NCI-H226 (cell line): Measurements from ENCODE around the gene PVALEF.
"Not testable (repeated sequence)": the region's sequence is repeated elsewhere in the genome, so short reads cannot be mapped to it uniquely, and the experiment has no call there.

Experiments
- DNase-seq: peaks from one replicate; pipeline ENCODE4 v3.0.0-alpha.2; 2015

The PVALEF gene

DNA sequence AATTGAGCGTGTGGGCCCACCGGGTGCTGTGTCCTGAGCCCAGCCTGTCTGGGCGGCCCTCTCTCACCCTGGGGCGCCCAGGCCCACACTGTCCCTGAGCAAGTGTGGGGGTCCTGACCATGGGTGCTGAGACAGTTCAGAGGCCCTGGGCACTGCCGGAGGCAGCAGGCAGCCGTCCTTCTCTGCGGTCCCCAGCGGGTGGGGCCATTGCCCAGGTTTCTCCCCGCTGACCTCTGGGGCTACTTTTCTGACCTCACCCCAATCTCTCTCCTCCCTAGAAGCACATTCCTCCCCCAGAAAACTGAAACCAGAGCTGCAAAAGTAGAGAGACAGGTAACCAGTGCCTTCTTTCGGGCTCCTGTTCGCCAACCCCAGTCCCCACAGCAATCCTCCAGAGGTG lies 36.0 kb upstream of the PVALEF start:
- no peak for DNase-seq

DNA sequence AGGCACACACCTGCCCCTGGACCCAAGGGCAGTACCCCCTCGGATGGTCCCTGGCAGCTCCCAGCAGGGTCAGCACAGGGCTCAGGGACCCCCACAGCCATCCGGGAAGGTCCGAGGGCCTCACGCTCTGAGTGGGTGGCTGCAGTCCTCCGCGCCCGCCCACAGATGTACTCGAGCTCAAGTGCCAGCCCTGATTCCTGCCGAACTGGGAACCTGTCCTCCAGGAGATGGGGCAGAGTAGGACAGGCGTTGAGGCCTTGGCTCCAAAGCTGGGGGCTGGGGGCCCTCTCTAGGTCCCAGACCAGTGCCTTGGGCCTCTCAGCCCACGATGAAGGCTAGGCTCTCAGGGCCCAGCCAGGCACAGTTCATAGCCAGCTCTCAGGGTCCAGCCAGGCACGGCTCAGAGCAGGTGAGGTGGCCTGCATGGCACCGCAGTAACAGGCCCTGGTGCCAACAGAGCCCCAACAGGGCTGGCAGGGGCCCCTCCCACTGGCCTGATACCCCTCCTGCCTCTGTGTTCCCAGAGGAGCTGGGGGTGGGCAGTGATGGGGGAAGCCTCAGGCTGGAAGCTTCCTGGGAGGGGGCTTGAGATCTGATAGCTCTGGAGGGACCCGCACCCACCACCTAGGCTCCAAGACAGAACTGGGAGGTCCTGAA lies 35.5 kb upstream of the PVALEF start:
- no peak for DNase-seq

DNA sequence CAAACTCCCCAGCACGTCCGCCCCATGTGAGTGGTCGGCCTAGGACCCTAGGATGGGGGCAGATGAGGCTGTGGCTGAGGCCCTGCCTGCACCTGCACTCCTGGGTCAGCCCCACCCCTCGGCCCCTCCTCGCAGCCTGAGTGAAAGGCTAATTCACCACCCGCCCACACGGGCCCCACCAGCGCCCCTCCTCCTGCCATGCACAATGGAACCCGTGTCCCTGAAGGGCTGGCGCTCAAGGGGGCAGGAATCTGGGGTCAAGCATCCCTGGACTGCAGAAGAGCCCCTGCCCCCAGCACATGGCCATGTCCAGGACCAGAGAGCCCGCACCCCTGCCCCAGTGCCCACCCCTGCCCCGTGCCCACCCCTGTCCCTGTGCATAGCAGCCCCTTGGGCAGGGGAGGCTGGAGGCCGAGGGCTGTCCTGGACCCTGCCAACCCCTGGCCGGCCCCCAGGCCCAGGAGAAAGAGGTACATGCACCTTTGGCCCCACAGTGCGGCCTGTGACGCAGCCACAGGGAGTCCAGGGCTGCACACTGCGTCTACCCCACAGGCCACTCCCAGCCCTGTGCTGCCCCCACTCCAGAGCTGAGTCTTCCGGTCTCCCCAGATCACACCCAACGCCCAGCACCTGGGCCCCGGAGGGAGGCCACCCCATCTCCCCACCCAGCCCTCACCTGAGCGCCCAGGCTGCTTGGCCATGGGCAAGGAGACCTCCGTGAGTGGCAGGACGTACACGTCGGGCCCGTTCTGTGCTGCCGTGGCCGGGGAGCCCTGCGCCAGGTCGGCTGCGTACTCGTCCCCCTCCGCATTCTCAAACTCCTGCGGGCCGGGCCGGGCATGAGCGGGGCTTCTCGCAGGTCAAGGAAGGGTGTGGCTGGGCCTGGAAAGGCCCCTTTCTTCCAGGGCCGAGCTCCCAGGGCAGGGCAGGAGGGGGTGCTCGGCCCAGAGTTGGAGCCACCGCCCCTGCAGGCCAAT lies 34.6 kb upstream of the PVALEF start:
- DNase-seq: no peak

DNA sequence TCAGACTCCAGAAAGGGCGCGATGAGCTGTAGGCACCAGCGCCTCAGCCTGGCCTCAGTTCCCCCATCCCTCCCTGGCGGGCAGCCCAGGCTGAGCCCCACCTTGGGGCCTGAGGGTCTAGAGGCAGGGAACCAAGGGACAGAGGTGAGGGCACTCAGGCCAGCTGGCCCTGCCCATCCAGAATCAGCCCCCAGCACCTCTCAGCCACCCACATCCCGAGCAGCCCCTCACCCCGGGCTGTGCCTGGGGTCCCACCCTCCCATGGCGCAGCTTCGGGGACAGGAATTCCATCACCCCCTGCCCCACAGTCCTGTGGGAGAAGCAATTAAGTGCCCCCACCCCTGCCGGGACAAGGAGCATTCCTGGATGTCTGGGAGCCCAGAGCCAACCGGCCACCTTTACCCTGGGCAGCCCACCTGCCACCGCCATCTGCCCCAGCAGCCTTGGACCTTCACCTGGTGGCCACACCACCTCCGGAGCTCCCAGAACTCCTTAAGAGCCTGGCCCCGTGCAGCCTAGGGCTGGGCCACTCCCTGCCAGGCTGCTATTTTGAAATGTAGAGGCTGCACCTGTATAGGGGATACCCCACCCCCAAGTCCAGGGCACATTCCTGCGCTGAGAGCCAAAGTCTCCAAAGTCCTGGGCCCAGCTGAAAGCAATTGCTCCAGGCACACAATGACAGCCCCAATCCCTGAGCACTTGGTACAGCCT lies 33.7 kb upstream of the PVALEF start:
- DNase-seq: no peak

DNA sequence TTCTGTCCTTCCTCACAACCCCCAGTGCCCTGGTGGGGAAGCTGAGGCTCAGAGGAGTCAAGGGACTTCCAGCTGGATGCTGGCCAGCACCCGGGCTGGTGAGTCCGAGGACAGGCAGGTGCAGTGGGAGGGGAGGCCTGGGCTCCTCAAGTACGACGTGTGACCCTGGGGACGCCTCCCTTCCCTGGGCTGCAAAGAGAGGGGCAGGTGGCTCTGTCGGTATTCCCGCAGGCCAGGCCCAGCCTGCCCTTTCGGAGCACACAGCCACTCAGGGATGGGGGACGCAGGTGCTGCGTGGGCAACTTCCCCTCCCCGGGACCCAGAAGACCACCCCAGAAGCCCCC lies 33.1 kb upstream of the PVALEF start:
- DNase-seq: no peak

DNA sequence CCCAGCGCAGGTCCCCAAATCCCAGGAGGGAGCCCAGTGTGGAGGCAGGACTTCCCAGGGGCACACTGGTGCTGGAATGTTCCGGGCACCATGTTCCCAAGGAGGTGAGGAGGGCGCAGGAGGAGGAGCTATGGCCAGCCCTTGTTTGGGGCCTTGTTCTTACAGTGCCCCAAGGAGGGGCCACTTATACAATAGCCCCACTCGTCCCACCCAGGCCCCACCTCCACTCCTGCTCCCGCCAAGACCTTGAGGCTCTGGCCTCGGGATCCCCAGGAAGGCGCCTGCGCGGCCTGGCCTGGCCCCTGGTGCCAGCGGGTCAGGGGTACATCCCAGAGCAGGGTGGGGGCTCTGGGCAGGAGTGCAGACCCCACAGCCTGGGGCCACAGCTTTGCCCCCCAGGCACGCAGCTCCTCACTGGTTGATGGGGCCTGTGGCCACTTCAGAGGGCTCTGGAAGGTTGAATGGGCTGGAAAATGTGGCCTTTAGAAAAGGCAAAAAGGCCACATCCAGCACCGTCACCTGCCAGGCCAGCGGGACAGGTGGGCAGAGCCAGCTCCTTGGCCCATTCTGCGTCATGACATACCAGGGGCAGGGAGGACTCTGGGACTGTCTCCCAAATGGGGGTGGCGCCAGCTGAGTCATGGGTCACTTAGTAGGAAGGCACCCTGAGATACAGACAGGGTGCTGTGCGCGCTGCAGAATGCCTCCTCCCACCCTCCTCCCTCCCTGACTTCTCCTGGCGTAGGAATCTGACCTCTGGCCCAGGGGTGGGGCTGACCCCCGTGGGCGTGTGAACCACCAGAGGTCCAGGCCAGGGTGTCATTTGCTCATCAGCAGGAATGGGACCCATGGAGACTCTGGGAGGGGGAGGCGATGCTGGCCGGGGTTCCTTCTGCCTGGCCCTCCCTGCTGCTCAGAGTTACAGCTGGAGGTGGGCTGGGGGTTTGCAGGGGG lies 32.3 kb upstream of the PVALEF start:
- DNase-seq: no peak

DNA sequence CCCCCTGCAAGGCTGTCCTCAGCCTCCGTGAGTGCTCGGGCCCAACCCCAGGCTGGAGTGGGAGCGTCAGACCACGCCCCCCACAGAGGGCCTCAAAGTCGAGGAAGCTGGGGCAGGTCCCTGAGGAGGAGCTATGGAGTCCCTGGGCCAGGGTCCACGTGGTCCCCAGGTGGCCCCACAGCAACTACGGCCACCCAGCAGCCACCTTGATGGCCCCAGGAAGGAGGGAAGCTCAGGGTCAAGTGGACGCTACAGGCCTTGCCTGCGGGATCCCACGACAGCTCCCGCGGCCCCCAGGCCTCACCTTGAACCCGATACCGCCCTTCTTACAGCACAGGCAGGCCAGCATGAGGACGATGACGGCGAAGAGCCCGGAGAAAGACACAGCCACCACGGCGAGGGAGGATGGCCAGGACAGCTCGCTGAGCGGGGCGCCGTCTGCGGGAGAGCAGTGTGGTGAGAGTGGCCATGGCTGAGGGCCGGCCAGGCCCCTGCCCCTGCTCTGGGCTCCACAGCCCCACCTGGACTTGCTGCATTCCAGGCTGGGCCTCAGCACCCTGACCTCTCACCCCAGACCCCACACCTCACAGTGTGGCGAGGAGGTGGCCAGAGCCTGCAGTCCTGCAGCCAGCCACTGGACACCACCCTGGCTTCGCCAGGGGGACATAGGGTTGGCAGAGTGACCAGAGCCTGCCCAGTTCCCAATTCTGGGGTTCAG lies 31.1 kb upstream of the PVALEF start:
- DNase-seq: no peak

DNA sequence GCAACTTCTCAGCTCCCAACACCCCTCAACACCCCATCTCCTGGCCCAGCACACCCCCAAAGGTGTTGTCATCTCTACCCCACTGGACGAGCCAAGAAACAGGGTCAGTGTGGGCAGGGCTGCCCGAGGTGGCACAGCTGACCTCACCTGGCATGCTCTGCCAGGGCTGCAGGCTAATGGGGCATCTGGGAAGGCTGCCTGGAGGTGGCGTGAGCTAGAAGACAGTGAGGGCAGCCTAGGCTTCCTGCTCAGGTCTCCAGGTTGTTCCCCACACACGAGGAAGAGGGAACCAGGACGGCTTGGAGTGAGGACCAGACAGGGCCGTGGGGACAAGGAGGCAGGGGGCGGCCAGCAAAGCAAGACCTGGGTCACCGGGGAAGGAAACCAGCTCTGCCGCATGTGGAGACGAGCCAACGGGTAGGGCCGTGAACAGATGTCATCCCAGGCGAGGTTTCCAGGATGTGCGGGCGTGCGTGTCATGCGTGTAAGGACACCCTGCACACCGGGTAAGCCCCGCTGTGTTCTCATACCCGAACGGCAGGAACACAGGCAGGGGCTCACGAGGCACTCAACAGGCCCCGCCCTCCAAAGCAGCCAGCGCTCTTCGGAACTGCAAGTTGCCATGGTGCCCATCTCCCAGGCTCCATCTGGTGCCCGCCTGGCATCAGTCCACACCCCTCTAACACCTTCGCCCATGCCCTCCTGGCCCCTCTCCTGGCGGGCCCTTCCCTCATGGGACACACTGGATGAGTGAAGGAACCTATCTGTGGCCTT lies 29.6 kb upstream of the PVALEF start:
- DNase-seq: no peak

DNA sequence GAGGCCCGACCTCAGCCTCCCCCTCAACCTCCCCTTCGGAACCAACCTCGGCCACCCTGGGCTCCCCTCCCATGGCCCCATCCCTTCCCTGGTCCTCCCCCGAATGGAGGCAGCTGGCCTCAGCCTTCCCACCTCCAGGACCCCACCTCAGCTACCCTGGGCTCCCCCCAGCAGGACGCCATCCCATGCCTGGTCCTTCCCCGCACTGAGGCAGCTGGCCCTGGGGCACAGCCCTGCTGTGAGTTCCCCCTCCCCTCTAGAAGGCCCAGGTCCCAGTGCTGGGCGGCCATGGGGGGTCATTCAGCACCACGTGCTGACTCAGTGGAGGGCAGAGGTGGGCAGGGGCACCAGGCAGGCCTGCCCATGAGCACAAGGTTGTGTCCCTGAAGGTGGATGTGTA lies 28.9 kb upstream of the PVALEF start:
- no peak for DNase-seq

DNA sequence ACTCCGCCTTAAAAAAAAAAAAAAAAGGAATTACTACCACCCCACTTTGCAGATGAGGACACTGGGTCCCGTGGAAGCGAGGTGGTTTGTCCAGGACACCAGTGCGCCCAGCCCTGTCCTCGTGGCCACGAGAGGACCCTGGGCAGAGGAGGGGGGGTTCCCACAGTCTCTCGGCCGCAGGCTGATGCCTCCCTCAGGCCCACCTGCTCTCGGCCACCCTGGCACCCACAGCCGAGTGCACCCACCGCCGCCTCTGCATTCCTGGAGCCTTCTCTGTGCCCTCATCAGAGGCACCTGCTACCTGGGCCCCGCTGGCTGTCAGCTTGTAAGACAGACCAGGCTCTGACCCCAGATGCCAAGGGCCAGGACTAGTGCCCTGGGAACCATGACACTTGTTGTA lies 28.1 kb upstream of the PVALEF start:
- no peak for DNase-seq

DNA sequence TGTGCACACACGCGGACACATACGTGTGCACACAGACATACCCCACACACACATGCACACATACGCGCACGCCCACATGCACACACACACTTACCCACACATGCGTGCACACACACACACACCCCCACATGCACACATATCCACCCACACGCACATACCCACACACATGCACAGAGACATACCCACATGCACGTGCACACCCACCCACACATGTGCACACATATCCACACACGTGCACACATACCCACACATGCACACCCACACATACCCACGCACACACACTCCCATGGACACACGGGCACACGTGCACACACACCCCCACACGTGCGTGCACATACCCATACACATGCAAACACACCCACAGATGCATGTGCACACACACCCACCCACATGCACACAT lies 27.2 kb upstream of the PVALEF start:
- DNase-seq: no peak

DNA sequence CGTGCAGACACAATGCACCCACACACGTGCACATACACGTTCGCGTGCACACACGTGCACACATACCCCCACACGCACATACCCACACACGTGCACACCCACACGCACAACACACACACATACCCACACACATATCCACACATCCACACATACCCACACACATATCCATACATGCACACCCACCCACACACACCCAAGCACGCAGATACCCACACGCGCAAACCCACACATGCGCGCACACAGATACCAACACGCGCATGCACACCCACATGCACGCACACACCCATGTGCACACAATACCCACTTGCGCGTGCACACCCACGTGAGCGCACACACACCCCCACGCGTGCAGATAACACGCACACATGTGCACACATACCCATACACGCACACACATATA lies 26.8 kb upstream of the PVALEF start:
- no peak for DNase-seq

DNA sequence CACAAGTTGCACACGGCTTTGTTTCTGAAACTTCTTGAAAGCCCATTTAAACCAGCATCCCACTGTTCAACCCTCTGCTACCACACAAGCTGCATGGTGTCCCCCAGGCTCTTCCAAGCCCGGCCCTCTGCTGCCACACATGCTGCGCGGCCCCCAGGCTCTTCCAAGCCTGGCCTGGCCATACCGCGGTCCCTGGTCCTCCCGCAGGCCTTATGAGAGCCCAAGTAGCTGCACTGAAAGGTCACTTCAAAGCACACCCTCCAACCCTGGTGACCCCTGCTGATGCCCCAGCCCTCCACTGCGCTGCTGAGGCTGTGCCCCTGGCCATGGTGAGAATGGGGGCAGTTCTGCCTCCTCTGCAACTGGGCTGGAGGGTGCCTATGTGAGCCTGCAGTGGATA lies 25.9 kb upstream of the PVALEF start:
- DNase-seq: no peak

DNA sequence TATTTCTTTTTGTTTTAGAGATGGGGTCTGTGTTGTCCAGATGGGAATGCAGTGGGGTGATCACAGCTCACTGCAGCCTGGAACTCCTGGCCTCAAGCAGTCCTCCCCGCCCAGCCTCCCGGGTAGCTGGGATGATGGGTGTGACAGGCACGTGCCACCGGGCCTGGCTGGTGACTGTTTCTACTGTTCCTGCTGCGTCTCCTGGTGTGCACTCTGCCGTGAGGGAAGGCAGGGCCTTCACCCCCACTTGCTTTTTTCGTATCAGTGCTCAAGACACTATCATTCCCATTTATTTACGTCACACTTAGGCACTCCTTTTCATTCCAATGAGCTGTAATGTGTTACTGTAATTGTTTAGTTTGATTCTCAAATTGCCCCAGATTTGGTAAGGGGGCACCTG lies 25.3 kb upstream of the PVALEF start:
- DNase-seq: no peak

DNA sequence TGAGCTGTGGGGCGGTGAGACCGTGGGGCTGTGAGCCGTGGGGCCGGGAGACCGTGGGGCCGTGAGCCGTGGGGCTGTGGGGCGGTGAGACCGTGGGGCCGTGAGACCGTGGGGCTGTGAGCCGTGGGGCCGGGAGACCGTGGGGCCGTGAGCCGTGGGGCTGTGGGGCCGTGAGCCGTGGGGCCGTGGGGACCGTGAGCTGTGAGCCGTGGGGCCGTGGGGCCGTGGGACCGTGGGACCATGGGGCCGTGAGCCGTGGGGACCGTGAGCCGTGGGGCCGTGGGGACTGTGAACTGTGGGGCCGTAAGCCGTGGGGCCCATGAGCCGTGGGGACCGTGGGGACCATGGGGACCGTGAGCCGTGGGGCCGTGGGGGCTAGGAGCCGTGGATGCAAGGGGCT lies 24.6 kb upstream of the PVALEF start:
- DNase-seq: no peak

DNA sequence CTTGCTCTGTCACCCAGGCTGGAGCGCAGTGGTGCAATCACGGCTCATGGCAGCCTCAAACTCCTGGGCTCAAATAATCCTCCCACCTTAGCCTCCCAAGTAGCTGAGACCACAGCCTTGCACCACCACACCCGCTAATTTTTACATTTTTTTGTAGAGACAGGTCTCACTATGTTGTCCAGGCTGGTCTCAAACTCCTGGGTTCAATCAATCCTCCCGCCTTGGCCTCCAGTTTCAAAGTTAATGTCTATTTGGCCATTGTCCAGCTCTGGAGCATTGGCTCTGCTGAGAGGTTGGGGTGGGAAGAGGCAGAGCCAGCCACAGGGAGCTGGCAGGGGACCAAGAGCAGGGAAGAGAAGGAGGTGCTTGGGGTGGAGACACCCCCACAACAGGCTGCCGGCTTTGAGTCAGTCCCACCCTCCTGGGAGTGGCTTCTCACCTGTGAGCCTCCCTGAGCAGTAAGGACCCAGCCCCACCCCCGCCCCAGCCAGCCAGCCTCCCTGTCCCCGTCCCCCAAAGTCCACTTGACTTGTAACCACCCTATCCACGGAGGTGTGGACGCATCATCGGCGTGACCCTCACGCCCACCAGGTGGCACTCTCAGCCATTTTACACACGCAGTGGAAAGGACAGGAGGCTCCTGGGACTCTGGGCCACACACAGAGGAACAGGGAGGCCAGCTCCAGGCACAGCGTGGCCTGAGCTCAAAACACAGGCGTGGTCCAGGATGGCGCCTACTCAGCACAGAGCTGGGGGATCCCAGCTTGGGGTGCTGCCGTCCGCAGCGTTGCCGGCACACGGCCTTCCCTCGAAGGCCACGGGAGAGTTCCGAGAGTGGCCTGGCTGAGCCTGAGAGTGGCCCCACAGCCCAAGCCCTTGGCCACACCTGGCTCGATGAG lies 22.8 kb upstream of the PVALEF start:
- peak; percentile 82 for DNase-seq

DNA sequence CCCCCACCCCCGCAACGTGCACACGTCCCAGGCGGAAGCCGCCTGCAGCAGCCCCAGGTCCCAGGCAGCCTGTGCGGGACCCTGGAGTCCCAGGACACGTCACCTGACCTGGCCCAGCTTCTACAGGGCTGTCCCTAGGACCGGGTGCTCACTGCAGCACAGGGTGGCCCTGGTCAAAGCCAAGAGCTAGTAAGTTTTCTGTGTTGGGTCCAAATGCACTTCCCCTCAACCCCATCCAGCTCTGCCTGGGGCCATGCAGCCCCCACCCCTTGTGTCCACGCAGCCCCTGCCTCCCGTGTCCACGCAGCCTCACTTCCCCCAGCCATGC lies 22.1 kb upstream of the PVALEF start:
- no peak for DNase-seq

DNA sequence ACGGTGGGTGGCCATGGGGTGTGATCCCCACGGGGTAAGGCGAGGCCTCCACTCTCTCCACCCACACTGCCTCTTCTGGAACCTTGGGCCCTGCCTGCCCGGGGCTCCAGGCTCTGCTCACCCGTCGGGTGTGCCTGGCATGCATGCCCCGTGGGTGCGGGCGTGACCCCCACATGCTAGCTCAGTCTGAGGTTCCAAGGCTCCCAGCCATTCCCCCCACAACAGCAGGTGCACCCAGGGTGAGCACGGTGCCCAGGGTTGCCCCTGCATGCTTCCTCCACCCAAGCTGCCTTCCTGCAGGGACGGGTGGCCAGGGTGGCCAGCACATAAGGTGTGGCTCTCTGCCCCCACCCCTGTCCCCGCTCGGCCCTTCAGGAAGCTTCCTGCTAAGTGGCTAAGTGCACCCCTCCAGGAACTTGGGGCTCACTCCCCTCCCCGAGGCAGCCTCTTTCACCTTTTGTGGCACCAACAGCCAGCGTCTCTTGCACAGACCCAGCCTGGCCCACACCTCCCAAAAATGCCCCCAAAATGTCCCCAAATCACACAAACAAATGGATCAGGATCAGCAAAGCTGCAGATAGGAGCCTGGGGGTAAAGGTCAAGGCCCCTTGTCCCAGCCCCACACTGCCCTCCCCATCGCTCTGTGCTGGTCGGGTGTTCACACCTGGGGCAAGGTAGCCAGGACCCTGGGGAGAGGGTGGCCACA lies 21.4 kb upstream of the PVALEF start:
- DNase-seq: no peak

DNA sequence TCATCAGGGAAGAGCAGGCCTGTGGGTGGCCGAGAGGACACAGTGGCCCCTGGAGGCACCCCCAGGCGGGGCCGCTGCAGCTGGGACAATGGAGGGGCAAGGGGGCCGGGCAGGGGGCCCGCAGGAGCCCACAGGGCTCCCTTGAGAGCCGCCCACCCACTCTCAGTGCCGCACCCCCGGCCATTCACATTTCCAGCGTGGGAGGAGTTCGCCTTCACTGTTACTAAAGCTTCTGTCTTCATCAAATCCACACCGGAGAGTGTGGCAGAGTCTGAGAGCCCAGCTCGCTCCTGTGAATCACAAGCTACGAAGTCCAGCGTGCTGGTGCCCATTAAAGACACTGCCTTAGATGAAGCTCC lies 20.9 kb upstream of the PVALEF start:
- DNase-seq: no peak

DNA sequence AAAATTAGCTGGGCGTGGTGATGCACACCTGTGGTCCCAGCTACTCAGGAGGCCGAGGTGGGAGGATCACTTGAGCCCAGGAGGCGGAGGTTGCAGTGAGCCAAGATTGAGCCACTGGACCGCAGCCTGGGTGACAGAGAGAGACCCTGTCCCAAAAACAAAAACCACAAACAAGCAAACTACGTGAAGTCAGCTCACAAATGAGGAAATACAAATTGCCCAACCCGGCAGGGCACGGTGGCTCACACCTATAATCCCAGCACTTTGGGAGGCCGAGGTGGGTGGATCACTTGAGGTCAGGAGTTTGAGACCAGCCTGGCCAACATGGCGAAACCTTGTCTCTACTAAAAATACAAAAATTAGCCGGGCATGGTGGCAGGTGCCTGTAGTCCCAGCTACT lies 19.1 kb upstream of the PVALEF start:
- not testable (repeated sequence) for DNase-seq
